HCT116 (cell line): ENCODE data around the gene TAF8. TPM values are rescaled to one million over a fixed set of nuclear protein-coding genes. Genes with fewer than 3 reads are reported as not detected.
A peak's percentile ranks its signal among the peaks of the same experiment; 100 is the strongest.

Source experiments
- ATAC-seq: fragments of 200-7000 bp; cut with Tn5 transposase; 2 replicates; pipeline ENCODE4 v1.9.1; 2020; ENCODE audit warnings: mild to moderate bottlenecking, moderate library complexity
- BruUV-seq: library from RNA; stranded (reverse); fragments of 400-500 nt; replicated peaks from 2 replicates; lab custom pipeline; 2021; lab: Mats Ljungman, UMichigan
- CTCF ChIA-PET: fragments of 300-600 bp; sonication (Branson Sonifier 250); formaldehyde crosslinking; loops from one replicate; lab custom pipeline; 2021; ENCODE audit warnings: antibody characterized with exemption; lab: Charles Lee
- POLR2A ChIA-PET: fragments of 300-600, 350-600 bp; sonication (Branson Sonifier 250); formaldehyde crosslinking; loops from one replicate; lab custom pipeline; 2021; ENCODE audit warnings: antibody characterized with exemption; lab: Charles Lee
- RAD21 ChIA-PET, 2 experiments: fragments of 300-600 bp; sonication (Branson Sonifier 250); formaldehyde crosslinking; loops; one replicate each; lab custom pipeline; 2023; ENCODE audit warnings: low total read pairs in 2 of 2; ENCODE audit not compliant: uncharacterized antibody in 2 of 2, unreplicated experiment in 2 of 2, low non-redundant PET in 1 of 2; lab: Charles Lee
- DNase-seq: peaks from one replicate; pipeline ENCODE4 v3.0.0-alpha.2; 2010; ENCODE audit warnings: low read depth, low spot score
- H2AFZ ChIP-seq: fragments of 200-600 bp; shearing (Covaris generic), sonication (generic); 2 replicates; pipeline ENCODE4 v1.6.1; 2017; ENCODE audit warnings: low read depth, mixed run types, mixed read lengths, antibody characterized with exemption, low read length; ENCODE audit not compliant: poor library complexity, severe bottlenecking
- H3K27ac ChIP-seq: 2 replicates; pipeline ENCODE4 v1.5.1; 2012; ENCODE audit warnings: low read depth, low read length
- H3K27me3 ChIP-seq: fragments of 200-600 bp; sonication (generic); 2 replicates; pipeline ENCODE4 v1.6.1; 2016; ENCODE audit warnings: mixed run types, low read length, mixed read lengths; ENCODE audit not compliant: insufficient read depth
- H3K36me3 ChIP-seq, 2 experiments: fragments of 200-500 bp in 1 of 2; fragments of 200-600 bp in 1 of 2; sonication (Bioruptor generic) in 1 of 2; sonication (generic) in 1 of 2; 2 replicates each; pipeline versions ENCODE4 v1.5.1 to v1.6.1; 2014 to 2016; ENCODE audit warnings: low read length in 2 of 2, inconsistent platforms in 1 of 2, mixed read lengths in 1 of 2, mixed run types in 1 of 2; ENCODE audit not compliant: insufficient read depth in 2 of 2, control insufficient read depth in 1 of 2
- H3K4me1 ChIP-seq, 2 experiments: fragments of 200-600 bp in 1 of 2; sonication (generic) in 1 of 2; 2 replicates each; pipeline versions ENCODE4 v1.5.1 to v1.6.1; 2012 to 2017; ENCODE audit warnings: low read length in 2 of 2, inconsistent platforms in 1 of 2, mild to moderate bottlenecking in 1 of 2, mixed read lengths in 1 of 2, mixed run types in 1 of 2, moderate library complexity in 1 of 2; ENCODE audit not compliant: insufficient read depth in 2 of 2, control insufficient read depth in 1 of 2
- H3K4me2 ChIP-seq: fragments of 200-600 bp; sonication (generic); 2 replicates; pipeline ENCODE4 v1.6.1; 2017; ENCODE audit warnings: mixed run types, low read length, mixed read lengths
- H3K4me3 ChIP-seq, 2 experiments: fragments of 200-600 bp in 1 of 2; sonication (generic) in 1 of 2; replicated peaks in 1 of 2; 2 replicates each; pipeline ENCODE4 v1.5.1; 2011 to 2016; ENCODE audit warnings: low read length in 2 of 2, control low read depth in 1 of 2, low read depth in 1 of 2, mild to moderate bottlenecking in 1 of 2, mixed read lengths in 1 of 2, mixed run types in 1 of 2
- H3K79me2 ChIP-seq: fragments of 200-600 bp; sonication (generic); 2 replicates; pipeline ENCODE4 v1.6.1; 2017; ENCODE audit warnings: mild to moderate bottlenecking, mixed run types, low read length, moderate library complexity, mixed read lengths; ENCODE audit not compliant: insufficient read depth
- H3K9ac ChIP-seq: fragments of 200-600 bp; sonication (generic); 2 replicates; pipeline ENCODE4 v1.6.1; 2016; ENCODE audit warnings: low read length, mixed read lengths
- H3K9me2 ChIP-seq: fragments of 200-600 bp; sonication (generic), shearing (Covaris generic); 2 replicates; pipeline ENCODE4 v1.6.1; 2017; ENCODE audit warnings: mixed run types, mild to moderate bottlenecking, moderate library complexity; ENCODE audit not compliant: insufficient read depth
- H3K9me3 ChIP-seq, 2 experiments: fragments of 200-500 bp in 1 of 2; fragments of 200-600 bp in 1 of 2; sonication (Bioruptor generic) in 1 of 2; sonication (generic) in 1 of 2; 2 replicates each; pipeline ENCODE4 v1.6.1; 2014 to 2017; ENCODE audit warnings: low read length in 2 of 2, mixed read lengths in 2 of 2, inconsistent platforms in 1 of 2, low read depth in 1 of 2, mild to moderate bottlenecking in 1 of 2, mixed run types in 1 of 2, moderate library complexity in 1 of 2; ENCODE audit not compliant: control insufficient read depth in 1 of 2, insufficient read depth in 1 of 2
- H4K20me1 ChIP-seq: fragments of 200-600 bp; sonication (generic), shearing (Covaris generic); 2 replicates; pipeline ENCODE4 v1.6.1; 2017; ENCODE audit warnings: mixed run types, mild to moderate bottlenecking, moderate library complexity; ENCODE audit not compliant: insufficient read depth
- EGR1 ChIP-seq: IDR thresholded peaks from 2 replicates; pipeline ENCODE4 v1.6.1; 2012; ENCODE audit warnings: low read depth
- FOSL1 ChIP-seq: IDR thresholded peaks from 2 replicates; pipeline ENCODE4 v1.6.1; 2012; ENCODE audit warnings: low read depth
- JUND ChIP-seq: IDR thresholded peaks from 2 replicates; pipeline ENCODE4 v1.6.1; 2012
- SIN3A ChIP-seq: IDR thresholded peaks from 2 replicates; pipeline ENCODE4 v1.6.1; 2012; ENCODE audit warnings: low read depth
- TCF7L2 ChIP-seq: IDR thresholded peaks from 2 replicates; pipeline ENCODE4 v1.7.0; 2011; ENCODE audit warnings: borderline replicate concordance, inconsistent platforms; ENCODE audit not compliant: insufficient read depth, insufficient read length; ENCODE audit errors: extremely low read depth
- YY1 ChIP-seq: IDR thresholded peaks from 2 replicates; pipeline ENCODE4 v1.6.1; 2011; ENCODE audit warnings: low read length, low read depth, moderate library complexity, mild to moderate bottlenecking; ENCODE audit not compliant: insufficient replicate concordance; ENCODE audit errors: extremely low read depth
- intact Hi-C: fragments of 100-400 bp; cut with micrococcal nuclease; formaldehyde crosslinking; loops from 2 replicates; pipeline ENCODE4 v1.10.0; 2022
- total RNA-seq: library from RNA; stranded (reverse); gene quantifications from one replicate; pipeline ENCODE4 v1.2.1, GENCODE V29; 2021; ENCODE audit not compliant: unreplicated experiment

Gene TAF8
- total RNA-seq, 1 experiment from 2014 or later = 29.5 TPM

DNA sequence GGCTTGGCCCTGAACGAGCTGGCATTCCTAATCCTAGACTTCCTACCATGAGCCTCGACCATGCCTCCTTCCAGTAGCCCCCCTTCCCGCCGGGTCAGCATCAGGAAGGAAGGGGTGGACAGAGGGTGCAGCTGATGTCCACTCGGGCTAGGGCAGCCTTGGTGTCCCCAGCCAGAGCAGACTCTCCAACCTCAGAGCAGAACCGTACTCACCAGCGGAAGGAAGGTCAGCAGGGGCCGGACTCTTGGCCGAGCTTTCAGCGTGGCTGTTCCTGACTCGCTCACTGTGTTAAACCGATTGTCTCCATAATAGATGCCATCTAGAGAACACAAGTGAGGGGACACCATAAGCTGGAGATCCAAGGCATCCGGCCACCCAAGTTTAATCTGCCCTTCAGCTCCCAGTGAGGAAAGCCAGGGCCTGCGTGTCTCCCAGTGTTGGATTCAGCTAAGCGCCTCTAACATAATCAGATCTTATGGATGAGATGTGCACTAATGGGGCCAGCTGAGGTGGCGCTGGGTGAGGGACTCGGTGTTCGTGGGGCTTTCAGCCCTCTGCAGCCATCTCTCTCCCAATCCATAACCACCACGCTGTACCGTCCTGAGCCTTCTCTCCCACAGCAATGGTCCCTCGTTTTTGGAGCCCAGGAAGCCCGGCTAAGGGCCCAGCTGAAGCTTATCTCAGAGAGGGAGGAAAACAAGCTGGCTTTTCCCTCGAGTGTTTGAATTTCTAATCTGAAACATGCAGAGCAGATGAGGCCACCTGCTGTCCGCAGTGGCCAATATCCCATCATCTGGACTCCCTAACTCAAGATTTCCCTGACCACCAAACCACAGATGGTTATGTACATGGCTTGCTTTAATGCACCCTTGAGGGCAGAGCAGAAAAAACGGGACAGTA lies 78.4 kb downstream of the TAF8 start (continued):
- TF ChIP-seq TCF7L2 = no peak
- TF ChIP-seq EGR1 = no peak

DNA sequence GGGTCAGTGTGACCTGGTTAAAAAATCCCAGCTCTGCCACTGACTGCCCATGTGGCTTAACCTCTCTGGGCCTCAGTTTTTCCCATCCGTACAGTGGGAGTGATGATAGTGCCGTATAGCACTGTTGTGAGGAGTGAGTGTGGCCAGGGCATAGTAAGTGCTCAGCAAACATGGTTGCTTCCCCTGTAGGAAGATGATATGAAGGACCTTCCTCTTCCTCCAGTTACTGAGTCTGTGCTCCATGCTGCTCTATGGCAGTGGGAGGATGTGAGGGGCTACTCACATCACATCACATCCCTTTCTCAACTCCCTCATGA lies 79.0 kb downstream of the TAF8 start:
- no peak overlapping the region for H3K4me2 ChIP-seq
- POLR2A ChIA-PET = no interaction called here
- CTCF ChIA-PET = no interaction called here
- no peak overlapping the region for H2AFZ ChIP-seq
- DNase-seq (no peak), ATAC-seq (no peak)
- RAD21 ChIA-PET = no interaction called here
- peaks cover 17 to 36% of the 10 kb centered on the region in 2 experiments; a peak in 2 of 4 replicates for H3K36me3 ChIP-seq
- no peaks in the 10 kb centered on the region for H3K9me3 ChIP-seq
- no peak overlapping the region for H3K9ac ChIP-seq
- H3K27ac ChIP-seq = no peak overlapping the region
- peaks cover 4 to 38% of the 10 kb centered on the region in 2 experiments; a peak in 3 of 4 replicates for H3K4me1 ChIP-seq
- no peak for TF ChIP-seq EGR1
- TF ChIP-seq YY1 = no peak
- no peak for TF ChIP-seq FOSL1
- no peak for TF ChIP-seq JUND
- no peaks in the 10 kb centered on the region for H3K27me3 ChIP-seq
- no peaks in the 10 kb centered on the region for H3K9me2 ChIP-seq
- no peak overlapping the region for H3K4me3 ChIP-seq
- BruUV-seq = no TSS peak
- no peaks in the 10 kb centered on the region for H4K20me1 ChIP-seq
- H3K79me2 ChIP-seq = peaks cover 24% of the 10 kb centered on the region; the same call in 1 of the 2 replicates
- intact Hi-C loops = no loop called here

DNA sequence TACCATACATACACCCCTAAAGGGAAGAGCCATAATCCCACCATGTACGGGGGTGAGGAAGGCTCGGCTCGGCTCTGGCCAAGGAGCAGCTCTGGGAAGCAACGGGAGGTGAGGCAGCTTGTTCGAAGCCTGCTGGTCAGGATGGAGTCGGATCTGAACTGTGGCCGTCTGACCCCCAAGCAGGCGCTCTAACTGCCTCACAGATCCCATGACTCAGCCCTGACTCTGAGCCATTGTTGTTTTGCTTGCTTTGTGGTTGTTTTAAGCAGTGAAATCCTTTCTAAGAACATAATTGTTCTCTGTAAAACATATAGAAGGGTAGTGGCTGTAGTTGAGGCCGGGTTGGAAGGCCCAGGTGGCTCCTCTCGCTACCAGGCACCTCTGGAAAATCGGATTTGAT lies 81.2 kb downstream of the TAF8 start:
- Histone ChIP-seq H3K79me2 (peaks cover 41% of the 10 kb centered on the region), H3K9me2 (no peaks in the 10 kb centered on the region), H2AFZ (no peak overlapping the region), H3K9ac (peak overlapping the region; percentile 47), H3K27me3 (no peaks in the 10 kb centered on the region), H3K27ac (peak overlapping the region; percentile 7; the same call in 1 of the 2 replicates), H3K4me2 (peak overlapping the region; percentile 58), H3K4me3 (no peak overlapping the region), H3K36me3 (peaks cover 12 to 30% of the 10 kb centered on the region in 2 experiments; a peak in 2 of 4 replicates), H3K4me1 (peaks cover 17 to 46% of the 10 kb centered on the region in 2 experiments), H4K20me1 (no peaks in the 10 kb centered on the region), H3K9me3 (no peaks in the 10 kb centered on the region)
- no TSS peak for BruUV-seq
- ChIA-PET CTCF (no interaction called here), RAD21 (no interaction called here), POLR2A (no interaction called here)
- intact Hi-C loops = no loop called here
- TF ChIP-seq FOSL1 (peak; percentile 36; the same call in 1 of the 2 replicates), SIN3A (no peak)
- DNase-seq (no peak), ATAC-seq (peak; percentile 46)
